GM10248 (cell line): Measurements from ENCODE around the gene LCK.

Source experiments
- CTCF ChIA-PET: fragments of 300-600 bp; sonication (Branson Sonifier 250); formaldehyde crosslinking; extraction: SDS; loops from one replicate; lab custom pipeline; 2021; ENCODE audit warnings: antibody characterized with exemption; lab: Yijun Ruan, JAX
- POLR2A ChIA-PET: fragments of 350-650 bp; sonication (Branson Sonifier 250); formaldehyde crosslinking; extraction: SDS; loops from one replicate; lab custom pipeline; 2020; ENCODE audit warnings: antibody characterized with exemption; lab: Yijun Ruan, JAX
- DNase-seq: peaks from one replicate; pipeline ENCODE4 v3.0.0; 2012; ENCODE audit errors: extremely low spot score
- CTCF ChIP-seq: IDR thresholded peaks from 2 replicates; pipeline ENCODE4 v1.5.1; 2012; ENCODE audit warnings: mild to moderate bottlenecking, low read depth; ENCODE audit errors: extremely low read depth, missing control alignments, control extremely low read depth

LCK gene

GRCh38 chr1:32234792-32235191 is 16.3 kb upstream of the LCK start:
- no peak for TF ChIP-seq CTCF
- ChIA-PET POLR2A (interaction anchor here (2.1 kb wide), 1 partner anchor 101 kb away, joined by 6 read pairs; the partner anchor contains the start of gene MARCKSL1), CTCF (interaction anchor here (1.1 to 10.0 kb wide), 3 partner anchors 17 to 81 kb away, joined by 3 to 104 read pairs (median 13); partner anchors contain the start of genes FAM167B and LCK)

GRCh38 chr1:32239337-32239736 is 11.7 kb upstream of the LCK start:
- CTCF ChIA-PET = interaction anchor here (1.4 to 14.4 kb wide), 4 partner anchors 10 to 78 kb away, joined by 4 to 156 read pairs (median 63); partner anchors contain the start of genes FAM167B and LCK
- POLR2A ChIA-PET = no interaction called here
- TF ChIP-seq CTCF = no peak
- DNase-seq = no peak

More at GRCh38 chr1:32234792-32235191, 16.3 kb upstream of the LCK start:
- DNase-seq = no peak

GRCh38 chr1:32239790-32240139 is 11.3 kb upstream of the LCK start:
- POLR2A ChIA-PET = no interaction called here
- CTCF ChIA-PET = interaction anchor here (0.9 to 14.4 kb wide), 6 partner anchors 10 to 111 kb away, joined by 3 to 156 read pairs (median 14); partner anchors contain the start of genes FAM167B and LCK
- no peak for DNase-seq
- TF ChIP-seq CTCF = no peak

- no peak for DNase-seq
- peak; percentile 22 for TF ChIP-seq CTCF
- POLR2A ChIA-PET = interaction anchor here (1.0 to 1.8 kb wide), 3 partner anchors 8 to 96 kb away, joined by 3 to 5 read pairs (median 4); partner anchors contain the start of genes LCK and MARCKSL1
- CTCF ChIA-PET = interaction anchor here (0.6 to 14.4 kb wide), 12 partner anchors 11 to 237 kb away, joined by 3 to 156 read pairs (median 4); partner anchors contain the start of genes FAM167B and LCK
These were observed 10.7 kb upstream of the LCK start for GRCh38 chr1:32240140-32240951.

GRCh38 chr1:32241001-32241763 is 9.9 kb upstream of the LCK start:
- CTCF ChIA-PET = interaction anchor here (0.6 to 14.4 kb wide), 14 partner anchors 10 to 237 kb away, joined by 3 to 156 read pairs (median 4); partner anchors contain the start of genes CCDC28B, FAM167B and LCK
- POLR2A ChIA-PET = interaction anchor here (0.7 to 1.8 kb wide), 4 partner anchors 9 to 95 kb away, joined by 3 to 5 read pairs (median 4); partner anchors contain the start of genes LCK and MARCKSL1
- peak; percentile 71 for DNase-seq
- no peak for TF ChIP-seq CTCF

GRCh38 chr1:32242341-32242851 is 8.7 kb upstream of the LCK start:
- POLR2A ChIA-PET = interaction anchor here (1.3 kb wide), 2 partner anchors 19 to 94 kb away, joined by 3 to 5 read pairs; partner anchors contain the start of gene MARCKSL1
- DNase-seq = no peak
- CTCF ChIA-PET = interaction anchor here (0.8 to 14.4 kb wide), 6 partner anchors 9 to 94 kb away, joined by 3 to 156 read pairs (median 4); partner anchors contain the start of genes FAM167B, LCK and MARCKSL1
- peak; percentile 16 for TF ChIP-seq CTCF
